DMS79 treated with DMSO at 0.1 percent for 48 hours (cell line): ENCODE measurements around the gene ITGB6.

Source experiments
- DNase-seq: peaks from one replicate; lab custom pipeline; 2025; lab: John Stamatoyannopoulos, UW

The ITGB6 gene

GRCh38 chr2:160221391-160222276 lies 21.6 kb upstream of the ITGB6 start:
- DNase-seq, result no peak

- no peak for DNase-seq
Measured at GRCh38 chr2:160220545-160221009, 20.5 kb upstream of the ITGB6 start.

- no peak for DNase-seq
Measured at GRCh38 chr2:160220026-160220425, 20.0 kb upstream of the ITGB6 start.

- no peak for DNase-seq
Measured at GRCh38 chr2:160214461-160215445, 14.7 kb upstream of the ITGB6 start.

- no peak for DNase-seq
Measured at GRCh38 chr2:160213511-160213910, 13.4 kb upstream of the ITGB6 start.

GRCh38 chr2:160210599-160211138 lies 10.6 kb upstream of the ITGB6 start:
- no peak for DNase-seq

GRCh38 chr2:160209516-160209856 lies 9.4 kb upstream of the ITGB6 start:
- DNase-seq, result no peak

- DNase-seq, result no peak
Measured at GRCh38 chr2:160208655-160209515, 8.8 kb upstream of the ITGB6 start.

- no peak for DNase-seq
Measured at GRCh38 chr2:160207804-160208654, 8.0 kb upstream of the ITGB6 start.

- DNase-seq, result no peak
Measured at GRCh38 chr2:160207271-160207670, 7.2 kb upstream of the ITGB6 start.

- DNase-seq, result no peak
Measured at GRCh38 chr2:160206436-160206835, 6.4 kb upstream of the ITGB6 start.

GRCh38 chr2:160205505-160205904 lies 5.4 kb upstream of the ITGB6 start:
- DNase-seq, result no peak

GRCh38 chr2:160203422-160203821 lies 3.4 kb upstream of the ITGB6 start:
- DNase-seq, result no peak

- DNase-seq, result no peak
Measured at GRCh38 chr2:160203007-160203406, 2.9 kb upstream of the ITGB6 start.

GRCh38 chr2:160201849-160202539 lies 1.9 kb upstream of the ITGB6 start:
- DNase-seq, result no peak

GRCh38 chr2:160200921-160201320 lies 849 bp upstream of the ITGB6 start:
- no peak for DNase-seq

GRCh38 chr2:160199053-160199452 lies 1.0 kb downstream of the ITGB6 start:
- no peak for DNase-seq

GRCh38 chr2:160197587-160197986 lies 2.5 kb downstream of the ITGB6 start:
- no peak for DNase-seq

- DNase-seq, result no peak
Measured at GRCh38 chr2:160194946-160195345, 5.1 kb downstream of the ITGB6 start.

- DNase-seq, result no peak
Measured at GRCh38 chr2:160194351-160194750, 5.7 kb downstream of the ITGB6 start.
